ENCODE data around the gene SETD4. TPM values are rescaled to one million over a fixed set of nuclear protein-coding genes. Genes with fewer than 3 reads are reported as not detected.

Gene SETD4
- total RNA-seq, 1 donor from 2014 or later, result 23.2 TPM

DNA sequence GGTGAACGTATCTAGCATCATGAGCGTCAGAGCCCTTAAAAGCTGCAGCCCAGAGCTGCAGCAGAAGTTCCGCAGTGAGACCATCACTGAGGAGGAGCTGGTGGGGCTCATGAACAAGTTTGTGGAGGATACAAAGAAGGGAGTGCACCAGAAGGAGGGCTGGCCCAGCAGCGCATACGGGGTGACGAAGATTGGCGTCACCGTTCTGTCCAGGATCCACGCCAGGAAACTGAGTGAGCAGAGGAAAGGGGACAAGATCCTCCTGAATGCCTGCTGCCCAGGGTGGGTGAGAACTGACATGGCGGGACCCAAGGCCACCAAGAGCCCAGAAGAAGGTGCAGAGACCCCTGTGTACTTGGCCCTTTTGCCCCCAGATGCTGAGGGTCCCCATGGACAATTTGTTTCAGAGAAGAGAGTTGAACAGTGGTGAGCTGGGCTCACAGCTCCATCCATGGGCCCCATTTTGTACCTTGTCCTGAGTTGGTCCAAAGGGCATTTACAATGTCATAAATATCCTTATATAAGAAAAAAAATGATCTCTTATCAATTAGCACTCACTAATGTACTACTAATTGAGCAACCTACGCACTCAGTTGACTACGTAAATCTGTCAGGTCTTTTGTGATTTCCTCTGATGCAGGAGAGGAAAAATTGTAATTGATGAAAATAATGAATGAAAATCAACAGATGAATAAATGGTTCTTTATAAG is 12.3 kb upstream of the SETD4 start:
- Mint-ChIP-seq H3K4me3 (peak overlapping the region; percentile 93), H3K9me3 (peaks cover 12% of the 10 kb centered on the region), H3K4me1 (peaks cover 44% of the 10 kb centered on the region), H3K27ac (no peak overlapping the region), H3K36me3 (ENCODE audit: low read depth) (peaks cover 42% of the 10 kb centered on the region), H3K27me3 (no peaks in the 10 kb centered on the region)
- DNase-seq, result peak; percentile 51
- intact Hi-C loops (cut with micrococcal nuclease), result no loop called here

DNA sequence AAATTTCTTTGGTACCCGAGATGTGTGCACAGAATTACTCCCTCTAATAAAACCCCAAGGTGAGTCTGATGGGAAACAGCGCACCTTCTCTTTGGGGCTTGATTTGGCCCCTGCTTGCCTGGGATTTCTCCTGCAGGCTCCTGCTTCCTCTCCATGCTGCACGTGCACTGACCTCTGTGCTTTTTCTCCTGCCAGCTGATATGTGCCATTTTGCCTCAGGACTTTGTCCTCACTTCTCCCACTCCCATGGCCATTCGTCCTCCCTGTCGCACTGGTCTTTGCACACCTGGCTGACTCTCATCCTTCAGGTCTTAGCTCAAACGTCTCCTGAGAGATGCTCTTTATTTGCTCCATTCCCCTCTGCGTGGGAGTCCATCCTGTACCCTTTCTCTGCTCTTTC is 10.7 kb upstream of the SETD4 start:
- peak; percentile 53 for DNase-seq
- Mint-ChIP-seq H3K9me3 (peaks cover 12% of the 10 kb centered on the region), H3K27me3 (no peaks in the 10 kb centered on the region), H3K4me1 (peaks cover 35% of the 10 kb centered on the region), H3K36me3 (ENCODE audit: low read depth) (peaks cover 43% of the 10 kb centered on the region), H3K27ac (peak overlapping the region; percentile 63), H3K4me3 (peak overlapping the region; percentile 93)
- intact Hi-C loops (cut with micrococcal nuclease), result loop anchor here (1.0 kb wide), 1 partner anchor 8 kb away; no protein-coding TSS in a partner anchor

DNA sequence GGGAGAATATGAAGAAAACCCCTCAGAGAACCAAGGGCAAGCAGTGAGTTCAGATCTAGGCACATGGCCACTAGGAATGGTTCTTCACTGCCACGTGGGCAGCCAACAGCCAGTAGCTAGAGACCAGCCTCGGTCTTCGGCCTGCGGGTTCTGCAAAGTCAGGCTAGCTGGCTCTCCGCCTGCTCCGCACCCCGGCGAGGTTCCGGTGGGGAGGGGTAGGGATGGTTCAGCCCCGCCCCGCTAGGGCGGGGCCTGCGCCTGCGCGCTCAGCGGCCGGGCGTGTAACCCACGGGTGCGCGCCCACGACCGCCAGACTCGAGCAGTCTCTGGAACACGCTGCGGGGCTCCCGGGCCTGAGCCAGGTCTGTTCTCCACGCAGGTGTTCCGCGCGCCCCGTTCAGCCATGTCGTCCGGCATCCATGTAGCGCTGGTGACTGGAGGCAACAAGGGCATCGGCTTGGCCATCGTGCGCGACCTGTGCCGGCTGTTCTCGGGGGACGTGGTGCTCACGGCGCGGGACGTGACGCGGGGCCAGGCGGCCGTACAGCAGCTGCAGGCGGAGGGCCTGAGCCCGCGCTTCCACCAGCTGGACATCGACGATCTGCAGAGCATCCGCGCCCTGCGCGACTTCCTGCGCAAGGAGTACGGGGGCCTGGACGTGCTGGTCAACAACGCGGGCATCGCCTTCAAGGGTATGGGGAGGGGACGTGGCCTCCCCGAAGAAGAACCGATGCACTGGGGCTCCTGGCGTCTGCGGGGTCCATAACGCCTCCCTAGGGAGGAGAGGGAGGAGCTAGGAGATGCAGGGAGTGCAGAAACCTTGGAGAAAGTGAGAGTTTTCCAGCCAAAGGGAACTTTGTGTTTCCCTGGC is 9.6 kb upstream of the SETD4 start, which contains the start of gene CBR1:
CBR1 (plus strand) TSS at position 312 of the 871 bp plus-strand sequence; CDS start at position 404, 92 bp downstream.
- H3K4me1 Mint-ChIP-seq, result peaks cover 34% of the 10 kb centered on the region
- intact Hi-C loops (cut with micrococcal nuclease), result loop anchor here (1.0 to 10.0 kb wide), 3 partner anchors 9 to 315 kb away; partner anchors contain the start of genes CHAF1B and SETD4
- no peaks in the 10 kb centered on the region for H3K27me3 Mint-ChIP-seq
- peaks cover 39% of the 10 kb centered on the region for H3K36me3 Mint-ChIP-seq (ENCODE audit: low read depth)
- DNase-seq, result peak; percentile 97
- H3K4me3 Mint-ChIP-seq, result peak within 1 kb of the TSS; percentile 93
- peaks cover 15% of the 10 kb centered on the region for H3K9me3 Mint-ChIP-seq
- peak within 1 kb of the TSS; percentile 87 for H3K27ac Mint-ChIP-seq

GRCh38 chr21:36068748-36069398 is 8.5 kb upstream of the SETD4 start:
- Mint-ChIP-seq H3K36me3 (ENCODE audit: low read depth) (peaks cover 39% of the 10 kb centered on the region), H3K9me3 (peaks cover 15% of the 10 kb centered on the region), H3K27ac (no peak overlapping the region), H3K4me1 (peaks cover 34% of the 10 kb centered on the region), H3K4me3 (peak overlapping the region; percentile 93), H3K27me3 (no peaks in the 10 kb centered on the region)
- intact Hi-C loops (cut with micrococcal nuclease), result loop anchor here (1.0 to 10.0 kb wide), 2 partner anchors 9 to 316 kb away; partner anchors contain the start of genes CHAF1B and SETD4
- peak; percentile 48 for DNase-seq

DNA sequence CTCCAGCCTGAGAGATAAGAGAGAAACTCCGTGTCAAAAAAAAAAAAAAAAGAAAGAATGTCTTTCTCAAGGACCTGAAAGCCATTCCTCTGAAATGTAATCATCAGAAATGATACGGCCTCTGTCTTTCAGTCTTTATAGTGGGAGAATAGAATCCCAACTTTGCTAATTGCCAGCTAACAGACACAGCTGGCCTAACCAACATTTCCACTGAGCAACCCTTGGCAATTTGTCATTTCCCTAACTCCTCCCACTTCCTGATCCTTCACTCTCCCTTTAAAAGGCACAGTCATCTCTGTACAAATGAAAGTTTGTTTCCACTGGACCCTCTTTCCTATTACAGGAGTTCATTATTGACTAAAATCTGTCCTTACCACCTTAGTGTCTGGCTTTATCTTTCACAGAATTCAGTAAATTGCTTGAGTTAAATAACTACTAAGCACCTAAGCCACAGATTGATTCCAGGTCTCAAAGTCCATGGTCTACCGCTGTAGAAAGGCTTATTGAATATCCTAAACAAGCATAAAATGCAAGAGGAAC is 5.2 kb upstream of the SETD4 start:
- intact Hi-C loops (cut with micrococcal nuclease), result loop anchor here (10.0 kb wide), 1 partner anchor 319 kb away; the partner anchor contains the start of gene CHAF1B
- Mint-ChIP-seq H3K36me3 (ENCODE audit: low read depth) (peaks cover 13% of the 10 kb centered on the region), H3K4me3 (no peak overlapping the region), H3K9me3 (peaks cover 15% of the 10 kb centered on the region), H3K27me3 (no peaks in the 10 kb centered on the region), H3K27ac (peak overlapping the region; percentile 43), H3K4me1 (peaks cover 24% of the 10 kb centered on the region)
- peak; percentile 70 for DNase-seq

DNA sequence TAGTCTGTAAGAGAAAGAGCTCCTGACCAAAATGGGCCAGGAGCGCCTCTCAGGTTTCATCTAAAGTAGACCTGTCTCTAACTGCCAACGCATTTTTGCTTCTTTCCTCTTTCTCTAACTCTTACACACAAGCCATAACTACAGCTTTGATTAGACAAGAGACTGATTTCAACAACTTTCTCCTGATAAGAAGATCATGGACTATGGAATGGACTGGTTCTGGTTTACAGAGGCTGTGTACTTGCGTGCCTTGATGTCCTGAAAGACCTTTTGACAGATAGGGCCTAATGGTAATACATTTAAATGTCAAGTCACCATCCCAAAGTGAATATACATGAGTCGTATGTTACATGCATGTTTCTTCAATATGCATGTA is 3.7 kb upstream of the SETD4 start:
- DNase-seq, result no peak
- no peak overlapping the region for H3K27ac Mint-ChIP-seq
- H3K4me3 Mint-ChIP-seq, result no peak overlapping the region
- peaks cover 14% of the 10 kb centered on the region for H3K9me3 Mint-ChIP-seq
- intact Hi-C loops (cut with micrococcal nuclease), result loop anchor here (10.0 kb wide), 1 partner anchor 321 kb away; the partner anchor contains the start of gene CHAF1B
- H3K27me3 Mint-ChIP-seq, result peaks cover 1% of the 10 kb centered on the region
- H3K36me3 Mint-ChIP-seq (ENCODE audit: low read depth), result peaks cover 11% of the 10 kb centered on the region
- H3K4me1 Mint-ChIP-seq, result peaks cover 21% of the 10 kb centered on the region

DNA sequence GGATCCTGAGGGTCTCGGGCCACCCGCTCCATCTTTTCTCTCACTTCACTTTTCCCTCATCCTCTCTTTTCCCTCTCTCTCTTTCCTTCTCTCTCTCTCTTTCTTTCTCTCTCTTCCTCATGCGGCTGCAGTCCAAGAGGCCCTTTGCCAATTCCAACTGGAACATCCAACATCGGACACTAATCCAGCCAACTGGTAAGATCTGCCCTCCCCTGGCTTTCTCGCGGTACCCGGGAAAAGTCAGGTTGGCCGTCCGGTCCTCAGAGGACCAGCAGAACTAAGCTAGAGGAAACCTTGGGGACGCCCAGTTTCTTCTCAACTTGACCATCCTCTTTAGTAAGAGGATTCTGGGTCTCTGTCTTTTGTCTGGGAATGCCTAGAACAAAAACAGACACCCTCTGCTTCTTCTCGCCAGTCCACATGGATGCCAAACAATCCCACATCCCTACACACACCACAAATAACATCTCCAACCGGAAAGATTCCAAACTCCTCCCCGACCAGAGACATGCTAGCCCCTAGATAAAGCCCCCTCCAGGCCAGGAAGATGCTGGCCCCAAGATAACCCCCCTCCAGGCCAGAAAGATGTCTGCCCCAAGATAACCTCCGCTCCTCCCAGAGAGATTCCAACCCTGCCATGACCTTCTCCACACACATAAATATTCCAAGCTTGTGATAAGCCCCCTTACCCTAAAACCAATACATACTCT is 3.2 kb upstream of the SETD4 start:
- H3K9me3 Mint-ChIP-seq, result peaks cover 10% of the 10 kb centered on the region
- peaks cover 21% of the 10 kb centered on the region for H3K4me1 Mint-ChIP-seq
- no peak overlapping the region for H3K4me3 Mint-ChIP-seq
- peaks cover 1% of the 10 kb centered on the region for H3K27me3 Mint-ChIP-seq
- H3K36me3 Mint-ChIP-seq (ENCODE audit: low read depth), result peaks cover 9% of the 10 kb centered on the region
- no peak overlapping the region for H3K27ac Mint-ChIP-seq
- intact Hi-C loops (cut with micrococcal nuclease), result loop anchor here (10.0 kb wide), 1 partner anchor 321 kb away; the partner anchor contains the start of gene CHAF1B
- DNase-seq, result no peak

- Mint-ChIP-seq H3K27ac (peak overlapping the region; percentile 15), H3K4me1 (peaks cover 29% of the 10 kb centered on the region), H3K36me3 (ENCODE audit: low read depth) (peaks cover 22% of the 10 kb centered on the region), H3K4me3 (no peak overlapping the region), H3K27me3 (peaks cover 1% of the 10 kb centered on the region), H3K9me3 (peaks cover 5% of the 10 kb centered on the region)
- intact Hi-C loops (cut with micrococcal nuclease), result loop anchor here (10.0 kb wide), 1 partner anchor 323 kb away; the partner anchor contains the start of gene CHAF1B
- DNase-seq, result no peak
These were observed 1.1 kb upstream of the SETD4 start for GRCh38 chr21:36061445-36061844.

DNA sequence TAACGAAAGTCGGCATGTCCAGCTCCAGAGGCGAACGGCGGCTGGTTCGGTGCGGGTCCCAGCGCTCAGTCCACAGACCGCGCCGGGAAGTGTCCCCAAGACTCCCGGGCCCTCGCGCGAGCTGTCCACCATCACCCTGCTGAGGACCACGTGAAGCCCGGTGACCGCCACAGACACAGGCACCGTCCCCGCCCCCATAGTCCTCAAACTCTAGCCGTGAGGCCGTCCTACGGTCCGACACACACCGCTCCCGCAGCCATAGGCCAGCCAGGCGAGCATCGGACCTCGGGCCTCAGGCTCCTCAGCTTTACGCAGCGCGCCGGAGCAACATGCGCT is 535 bp downstream of the SETD4 start:
- H3K27me3 Mint-ChIP-seq, result peaks cover 1% of the 10 kb centered on the region
- no peak for DNase-seq
- intact Hi-C loops (cut with micrococcal nuclease), result loop anchor here (1.0 to 10.0 kb wide), 4 partner anchors 10 to 325 kb away; partner anchors contain the start of genes CHAF1B and MORC3
- H3K36me3 Mint-ChIP-seq (ENCODE audit: low read depth), result peaks cover 35% of the 10 kb centered on the region
- H3K4me1 Mint-ChIP-seq, result peaks cover 24% of the 10 kb centered on the region
- peak overlapping the region; percentile 99 for H3K27ac Mint-ChIP-seq
- H3K4me3 Mint-ChIP-seq, result peak overlapping the region; percentile 94
- H3K9me3 Mint-ChIP-seq, result no peaks in the 10 kb centered on the region

DNA sequence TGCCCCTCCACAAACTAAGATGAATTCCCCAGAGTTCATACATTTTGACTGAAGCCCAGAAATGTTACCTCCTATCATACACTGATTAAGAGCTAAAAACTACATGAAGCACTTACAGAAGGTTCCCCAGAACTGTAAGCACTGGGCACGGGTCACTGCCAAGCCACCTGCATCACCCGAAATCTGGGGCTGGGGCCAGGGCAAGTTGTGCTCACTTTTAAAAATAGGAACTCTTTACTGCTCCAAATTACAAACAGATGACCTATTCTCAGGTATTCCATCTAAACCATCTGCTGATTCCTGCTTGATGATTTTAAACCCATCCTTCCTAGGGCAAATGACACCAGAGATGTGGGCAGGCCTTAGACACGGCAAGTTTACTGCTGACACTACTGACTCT is 4.8 kb downstream of the SETD4 start:
- no peak overlapping the region for H3K4me3 Mint-ChIP-seq

GRCh38 chr21:36053715-36054062 is 6.6 kb downstream of the SETD4 start:
- Mint-ChIP-seq H3K4me1 (peaks cover 24% of the 10 kb centered on the region), H3K9me3 (peaks cover 4% of the 10 kb centered on the region), H3K27me3 (no peaks in the 10 kb centered on the region), H3K4me3 (no peak overlapping the region), H3K27ac (peak overlapping the region; percentile 35), H3K36me3 (ENCODE audit: low read depth) (peaks cover 70% of the 10 kb centered on the region)
- DNase-seq, result no peak
- intact Hi-C loops (cut with micrococcal nuclease), result no loop called here

More for the DNA sequence above, 4.8 kb downstream of the SETD4 start:
- peaks cover 59% of the 10 kb centered on the region for H3K36me3 Mint-ChIP-seq (ENCODE audit: low read depth)
- H3K27ac Mint-ChIP-seq, result no peak overlapping the region
- intact Hi-C loops (cut with micrococcal nuclease), result no loop called here
- H3K27me3 Mint-ChIP-seq, result peaks cover 1% of the 10 kb centered on the region
- peaks cover 26% of the 10 kb centered on the region for H3K4me1 Mint-ChIP-seq
- H3K9me3 Mint-ChIP-seq, result peaks cover 2% of the 10 kb centered on the region
- DNase-seq, result no peak

DNA sequence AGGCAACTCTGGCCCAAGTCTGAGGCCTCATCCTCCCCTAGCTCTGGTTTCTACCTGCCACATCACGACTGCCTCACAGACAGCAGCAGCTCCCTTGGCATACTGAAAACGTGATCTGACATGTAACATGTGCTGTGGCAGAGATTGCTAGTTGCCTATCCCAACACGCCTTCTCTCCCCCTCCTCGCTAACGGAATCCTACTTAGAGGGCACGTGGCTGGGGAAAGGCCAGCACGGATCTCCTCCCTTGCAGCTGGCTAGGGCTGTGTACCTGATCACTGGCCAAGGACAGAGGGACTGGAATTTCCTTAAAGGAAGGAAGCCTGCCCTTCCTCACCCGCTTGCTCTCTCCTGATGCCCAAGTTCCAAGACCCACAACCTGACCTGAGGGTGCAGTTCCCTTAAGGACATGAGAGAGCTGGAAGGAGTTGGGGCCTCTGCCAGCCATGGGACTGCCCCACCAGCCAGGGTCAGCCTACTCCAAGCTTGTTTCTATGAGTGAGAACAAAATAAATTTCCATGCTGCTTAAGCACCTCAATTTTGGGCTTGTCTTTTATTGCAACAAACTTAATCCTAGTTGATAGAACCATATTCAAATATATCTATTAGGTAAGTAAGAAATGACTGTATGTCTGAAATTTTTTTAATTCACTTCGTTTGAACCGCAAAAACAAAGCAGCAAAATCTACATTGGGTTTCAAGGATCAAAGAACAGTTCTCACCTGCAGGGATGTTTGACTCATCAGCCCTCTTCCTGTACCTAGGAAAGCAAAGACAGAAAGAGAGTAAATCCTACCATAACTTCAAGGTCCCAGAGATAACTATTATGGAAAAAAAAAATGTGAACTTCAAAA is 7.2 kb downstream of the SETD4 start:
- no peaks in the 10 kb centered on the region for H3K27me3 Mint-ChIP-seq
- H3K27ac Mint-ChIP-seq, result peak overlapping the region; percentile 35
- intact Hi-C loops (cut with micrococcal nuclease), result no loop called here
- H3K4me3 Mint-ChIP-seq, result no peak overlapping the region
- no peak for DNase-seq
- H3K36me3 Mint-ChIP-seq (ENCODE audit: low read depth), result peaks cover 73% of the 10 kb centered on the region
- peaks cover 4% of the 10 kb centered on the region for H3K9me3 Mint-ChIP-seq
- peaks cover 22% of the 10 kb centered on the region for H3K4me1 Mint-ChIP-seq
